Activated CD8-positive, alpha-beta memory T cell treated with anti-CD3 and anti-CD28 coated beads, Interleukin-2, amount 50 U/mL, for 1 hour (primary cell): Measurements from ENCODE around the gene CDH23.

Source experiments
- DNase-seq: peaks from one replicate; pipeline ENCODE4 v3.0.0-alpha.2; 2020; ENCODE audit errors: extremely low read depth

The CDH23 gene

GRCh38 chr10:71835671-71836595, 439.2 kb downstream of the CDH23 start:
- DNase-seq: no peak

- DNase-seq: no peak
These were observed 439.9 kb downstream of the CDH23 start for GRCh38 chr10:71836596-71836974.

GRCh38 chr10:71837098-71837827, 440.5 kb downstream of the CDH23 start:
- DNase-seq: no peak

GRCh38 chr10:71838264-71839211, 441.8 kb downstream of the CDH23 start:
- no peak for DNase-seq

- DNase-seq: no peak
These were observed 443.6 kb downstream of the CDH23 start for GRCh38 chr10:71840177-71840957.

- DNase-seq: no peak
These were observed 444.2 kb downstream of the CDH23 start for GRCh38 chr10:71840958-71841335.

- no peak for DNase-seq
These were observed 445.7 kb downstream of the CDH23 start for GRCh38 chr10:71842422-71842821.

- DNase-seq: no peak
These were observed 446.4 kb downstream of the CDH23 start for GRCh38 chr10:71842856-71843686.

- no peak for DNase-seq
These were observed 447.4 kb downstream of the CDH23 start for GRCh38 chr10:71844084-71844483.

- DNase-seq: no peak
These were observed 448.0 kb downstream of the CDH23 start for GRCh38 chr10:71844695-71845094.

- DNase-seq: no peak
These were observed 449.0 kb downstream of the CDH23 start for GRCh38 chr10:71845410-71846405.

- DNase-seq: no peak
These were observed 450.1 kb downstream of the CDH23 start for GRCh38 chr10:71846816-71847215.

- DNase-seq: no peak
These were observed 450.7 kb downstream of the CDH23 start for GRCh38 chr10:71847418-71847817.

- no peak for DNase-seq
These were observed 451.9 kb downstream of the CDH23 start for GRCh38 chr10:71848325-71849275.

- DNase-seq: no peak
These were observed 452.8 kb downstream of the CDH23 start for GRCh38 chr10:71849461-71849908.

- no peak for DNase-seq
These were observed 453.5 kb downstream of the CDH23 start for GRCh38 chr10:71850021-71850742.
